Osteoblast (primary cell): ENCODE measurements around the gene LMAN2. TPM values are rescaled to one million over a fixed set of nuclear protein-coding genes. Genes with fewer than 3 reads are reported as not detected.

Source experiments
- DNase-seq: peaks from one replicate; pipeline ENCODE4 v3.0.0; 2011; ENCODE audit warnings: low spot score, mixed read lengths; ENCODE audit not compliant: insufficient read length; ENCODE audit errors: missing footprints
- H2AFZ ChIP-seq: 2 replicates; pipeline ENCODE4 v1.6.0; 2011; ENCODE audit warnings: mild to moderate bottlenecking, low read length
- H3K27ac ChIP-seq: 2 replicates; pipeline ENCODE4 v1.5.1; 2011; ENCODE audit warnings: mild to moderate bottlenecking, low read depth, low read length, moderate library complexity
- H3K27me3 ChIP-seq: 2 replicates; pipeline ENCODE4 v1.6.0; 2012; ENCODE audit warnings: mild to moderate bottlenecking, control low read depth, inconsistent platforms, low read length, moderate library complexity; ENCODE audit not compliant: insufficient read depth
- H3K36me3 ChIP-seq: 2 replicates; pipeline ENCODE4 v1.5.1; 2011; ENCODE audit warnings: mild to moderate bottlenecking, low read length, control low read depth, moderate library complexity; ENCODE audit not compliant: insufficient read depth
- H3K4me1 ChIP-seq: 2 replicates; pipeline ENCODE4 v1.5.1; 2011; ENCODE audit warnings: mild to moderate bottlenecking, low read length, control low read depth, moderate library complexity; ENCODE audit not compliant: insufficient read depth
- H3K4me2 ChIP-seq: 2 replicates; pipeline ENCODE4 v1.6.0; 2011; ENCODE audit warnings: mild to moderate bottlenecking, low read length; ENCODE audit not compliant: insufficient read depth
- H3K4me3 ChIP-seq: fragments of 200-600 bp; sonication (generic); 3 replicates; pipeline ENCODE4 v1.5.1; 2012; ENCODE audit warnings: mild to moderate bottlenecking, low read length, inconsistent platforms; ENCODE audit not compliant: insufficient read depth
- H3K79me2 ChIP-seq: 2 replicates; pipeline ENCODE4 v1.6.0; 2012; ENCODE audit warnings: mild to moderate bottlenecking, low read length, control low read depth, inconsistent platforms; ENCODE audit not compliant: insufficient read depth
- H3K9me3 ChIP-seq: 2 replicates; pipeline ENCODE4 v1.5.1; 2011; ENCODE audit warnings: low read depth, low read length, control low read depth
- H4K20me1 ChIP-seq: 2 replicates; pipeline ENCODE4 v1.6.0; 2012; ENCODE audit warnings: mild to moderate bottlenecking, low read length, control low read depth; ENCODE audit not compliant: insufficient read depth
- total RNA-seq: library from RNA; depleted of rRNA; stranded (reverse); fragments of >200 nt; gene quantifications from 2 replicates; pipeline ENCODE4 v1.2.3, GENCODE V29; 2012
- TF ChIP-seq, protein P1 (sequence below): IDR thresholded peaks from 2 replicates; pipeline ENCODE4 v1.5.1; 2011; ENCODE audit warnings: mild to moderate bottlenecking, low read depth, low read length, moderate library complexity; ENCODE audit errors: extremely low read depth

The LMAN2 gene
- total RNA-seq, 1 donor = 356 TPM

- H3K27ac ChIP-seq = no peak overlapping the region
- H2AFZ ChIP-seq = no peak overlapping the region
- no peaks in the 10 kb centered on the region for H4K20me1 ChIP-seq
- TF ChIP-seq, protein P1, sequence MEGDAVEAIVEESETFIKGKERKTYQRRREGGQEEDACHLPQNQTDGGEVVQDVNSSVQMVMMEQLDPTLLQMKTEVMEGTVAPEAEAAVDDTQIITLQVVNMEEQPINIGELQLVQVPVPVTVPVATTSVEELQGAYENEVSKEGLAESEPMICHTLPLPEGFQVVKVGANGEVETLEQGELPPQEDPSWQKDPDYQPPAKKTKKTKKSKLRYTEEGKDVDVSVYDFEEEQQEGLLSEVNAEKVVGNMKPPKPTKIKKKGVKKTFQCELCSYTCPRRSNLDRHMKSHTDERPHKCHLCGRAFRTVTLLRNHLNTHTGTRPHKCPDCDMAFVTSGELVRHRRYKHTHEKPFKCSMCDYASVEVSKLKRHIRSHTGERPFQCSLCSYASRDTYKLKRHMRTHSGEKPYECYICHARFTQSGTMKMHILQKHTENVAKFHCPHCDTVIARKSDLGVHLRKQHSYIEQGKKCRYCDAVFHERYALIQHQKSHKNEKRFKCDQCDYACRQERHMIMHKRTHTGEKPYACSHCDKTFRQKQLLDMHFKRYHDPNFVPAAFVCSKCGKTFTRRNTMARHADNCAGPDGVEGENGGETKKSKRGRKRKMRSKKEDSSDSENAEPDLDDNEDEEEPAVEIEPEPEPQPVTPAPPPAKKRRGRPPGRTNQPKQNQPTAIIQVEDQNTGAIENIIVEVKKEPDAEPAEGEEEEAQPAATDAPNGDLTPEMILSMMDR = no peak
- H3K27me3 ChIP-seq = peaks cover 10% of the 10 kb centered on the region
- H3K36me3 ChIP-seq = no peaks in the 10 kb centered on the region
- H3K9me3 ChIP-seq = no peaks in the 10 kb centered on the region
- peak; percentile 70 for DNase-seq
- peaks cover 14% of the 10 kb centered on the region for H3K4me1 ChIP-seq
- no peaks in the 10 kb centered on the region for H3K79me2 ChIP-seq
- H3K4me2 ChIP-seq = no peak overlapping the region
- H3K4me3 ChIP-seq = no peak overlapping the region
Measured at GRCh38 chr5:177359860-177360259, 8.4 kb upstream of the LMAN2 start.

- TF ChIP-seq, protein P1 = no peak
- Histone ChIP-seq H3K4me3 (no peak overlapping the region), H3K4me1 (peaks cover 14% of the 10 kb centered on the region), H3K27me3 (peaks cover 10% of the 10 kb centered on the region), H3K79me2 (no peaks in the 10 kb centered on the region), H3K9me3 (no peaks in the 10 kb centered on the region), H2AFZ (no peak overlapping the region), H3K27ac (no peak overlapping the region), H3K36me3 (no peaks in the 10 kb centered on the region), H3K4me2 (no peak overlapping the region), H4K20me1 (no peaks in the 10 kb centered on the region)
- peak; percentile 11 for DNase-seq
Measured at GRCh38 chr5:177359451-177359851, 8.0 kb upstream of the LMAN2 start.

DNA sequence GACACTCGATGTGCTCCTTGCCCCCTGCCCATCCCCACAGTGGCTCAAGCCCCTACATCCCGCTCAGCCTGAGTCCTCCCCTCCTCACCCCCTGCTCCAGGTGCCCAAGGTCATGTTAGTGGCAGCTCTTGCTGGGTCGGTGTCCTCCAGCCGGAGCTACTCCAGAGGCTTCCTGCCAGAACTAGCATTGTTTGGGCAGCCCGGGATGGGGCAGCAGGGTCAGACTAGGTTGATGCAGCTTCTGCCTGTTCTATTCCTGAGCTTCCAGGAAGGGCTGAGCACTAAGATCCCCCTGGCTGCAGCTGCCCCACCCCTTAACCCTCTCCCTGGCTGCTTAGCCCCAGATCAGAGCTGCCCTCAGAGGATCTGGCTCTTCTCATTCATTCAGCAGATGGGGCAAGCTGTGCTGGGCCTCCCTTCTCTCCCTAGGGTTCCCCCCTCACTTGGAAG is 6.9 kb upstream of the LMAN2 start:
- Histone ChIP-seq H4K20me1 (no peaks in the 10 kb centered on the region), H3K27me3 (peaks cover 10% of the 10 kb centered on the region), H3K4me3 (peak overlapping the region; percentile 59), H3K4me2 (peak overlapping the region; percentile 67), H3K36me3 (no peaks in the 10 kb centered on the region), H3K9me3 (no peaks in the 10 kb centered on the region), H3K27ac (no peak overlapping the region), H3K79me2 (no peaks in the 10 kb centered on the region), H2AFZ (no peak overlapping the region), H3K4me1 (peaks cover 10% of the 10 kb centered on the region)
- TF ChIP-seq, protein P1 = no peak
- DNase-seq = peak; percentile 32

GRCh38 chr5:177357459-177358351 is 6.2 kb upstream of the LMAN2 start, which contains the start of gene RGS14:
TSS of gene RGS14 (plus strand) at chr5:177357924. CDS start at chr5:177358025, 101 bp downstream.
- DNase-seq = peak; percentile 93
- peaks cover 10% of the 10 kb centered on the region for H3K27me3 ChIP-seq
- H3K79me2 ChIP-seq = no peaks in the 10 kb centered on the region
- TF ChIP-seq, protein P1 = no peak
- peak within 1 kb of the TSS; percentile 67 for H3K4me2 ChIP-seq
- no peaks in the 10 kb centered on the region for H3K36me3 ChIP-seq
- peak within 1 kb of the TSS; percentile 77 for H2AFZ ChIP-seq
- peaks cover 8% of the 10 kb centered on the region for H3K4me1 ChIP-seq
- H3K4me3 ChIP-seq = peak within 1 kb of the TSS; percentile 59
- H3K27ac ChIP-seq = no peak within 1 kb of the TSS
- H3K9me3 ChIP-seq = no peaks in the 10 kb centered on the region
- H4K20me1 ChIP-seq = no peaks in the 10 kb centered on the region
